Activated T-helper 17 cell treated with anti-CD3 and anti-CD28 coated beads, Interleukin-2, amount 50 U/mL, for 72 hours (primary cell): Measurements from ENCODE around the gene DIPK1A. TPM values are rescaled to one million over a fixed set of nuclear protein-coding genes. Genes with fewer than 3 reads are reported as not detected.

Experiments
- ATAC-seq: fragments of 150-1000 bp; cut with Tn5 transposase; replicated peaks from 2 replicates; pipeline ENCODE4 v1.10.0; 2021; ENCODE audit warnings: mild to moderate bottlenecking, moderate library complexity
- H3K27ac Mint-ChIP-seq: one replicate; pipeline ENCODE4 v1.8.0; 2022; ENCODE audit warnings: mixed read lengths
- H3K27me3 Mint-ChIP-seq: one replicate; pipeline ENCODE4 v1.8.0; 2022; ENCODE audit warnings: mixed read lengths
- H3K36me3 Mint-ChIP-seq: one replicate; pipeline ENCODE4 v1.8.0; 2022; ENCODE audit warnings: low read depth, mild to moderate bottlenecking, mixed read lengths
- H3K4me1 Mint-ChIP-seq: one replicate; pipeline ENCODE4 v1.8.0; 2022; ENCODE audit warnings: mixed read lengths
- H3K4me3 Mint-ChIP-seq: one replicate; pipeline ENCODE4 v1.8.0; 2022; ENCODE audit warnings: mild to moderate bottlenecking, mixed read lengths
- H3K9me3 Mint-ChIP-seq: one replicate; pipeline ENCODE4 v1.8.0; 2022; ENCODE audit warnings: mixed read lengths
- total RNA-seq, 2 donors: library from RNA; stranded (reverse); gene quantifications; one replicate each; pipeline ENCODE4 v1.2.3, GENCODE V29; 2022

The DIPK1A gene
- total RNA-seq, 2 donors from 2014 or later = 6.5 to 8.6 TPM

DNA sequence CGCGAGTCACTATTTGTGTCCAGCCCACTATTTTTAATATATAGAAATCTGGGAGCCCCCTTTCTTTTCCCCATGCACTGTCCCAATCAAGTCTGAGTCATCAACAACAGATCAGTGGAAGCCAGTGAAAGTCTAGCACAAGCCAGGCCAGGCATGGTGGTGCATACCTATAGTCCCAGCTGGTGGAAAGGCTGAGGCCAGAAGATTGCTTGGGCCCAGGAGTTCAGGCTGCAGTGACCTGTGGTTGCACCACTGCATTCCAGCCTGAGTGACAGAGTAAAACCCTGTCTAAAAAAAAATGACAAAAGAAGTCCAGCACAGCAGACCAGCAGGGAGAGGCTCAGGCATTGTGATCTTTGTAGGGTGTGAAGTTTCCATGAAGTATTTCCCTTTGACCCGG lies 138.4 kb downstream of the DIPK1A start:
- H3K4me1 Mint-ChIP-seq = no peaks in the 10 kb centered on the region
- no peaks in the 10 kb centered on the region for H3K36me3 Mint-ChIP-seq
- no peak overlapping the region for H3K4me3 Mint-ChIP-seq
- ATAC-seq = no peak
- no peak overlapping the region for H3K27ac Mint-ChIP-seq
- H3K9me3 Mint-ChIP-seq = no peaks in the 10 kb centered on the region
- H3K27me3 Mint-ChIP-seq = no peaks in the 10 kb centered on the region

DNA sequence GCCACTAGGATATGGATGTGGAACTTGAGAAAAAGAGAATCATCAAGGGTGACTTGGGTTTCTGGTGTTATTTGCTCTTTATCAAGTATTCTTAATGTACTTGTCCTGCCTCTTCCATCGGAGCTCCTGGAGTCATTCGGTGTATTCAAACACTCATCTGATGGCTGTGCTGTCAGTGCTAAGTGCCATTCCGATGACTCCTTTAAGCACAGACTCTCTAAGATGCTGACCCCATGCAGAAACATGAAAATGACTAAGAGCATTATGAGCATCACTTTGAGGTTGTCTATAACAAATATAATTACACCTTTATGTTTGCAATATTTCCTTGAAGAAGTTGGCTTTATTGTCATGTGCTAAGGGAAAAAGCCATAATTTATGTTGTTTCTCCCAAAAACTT lies 140.7 kb downstream of the DIPK1A start:
- Mint-ChIP-seq H3K4me3 (no peak overlapping the region), H3K27ac (no peak overlapping the region), H3K27me3 (no peaks in the 10 kb centered on the region), H3K9me3 (no peaks in the 10 kb centered on the region), H3K4me1 (no peaks in the 10 kb centered on the region), H3K36me3 (no peaks in the 10 kb centered on the region)
- ATAC-seq = no peak

DNA sequence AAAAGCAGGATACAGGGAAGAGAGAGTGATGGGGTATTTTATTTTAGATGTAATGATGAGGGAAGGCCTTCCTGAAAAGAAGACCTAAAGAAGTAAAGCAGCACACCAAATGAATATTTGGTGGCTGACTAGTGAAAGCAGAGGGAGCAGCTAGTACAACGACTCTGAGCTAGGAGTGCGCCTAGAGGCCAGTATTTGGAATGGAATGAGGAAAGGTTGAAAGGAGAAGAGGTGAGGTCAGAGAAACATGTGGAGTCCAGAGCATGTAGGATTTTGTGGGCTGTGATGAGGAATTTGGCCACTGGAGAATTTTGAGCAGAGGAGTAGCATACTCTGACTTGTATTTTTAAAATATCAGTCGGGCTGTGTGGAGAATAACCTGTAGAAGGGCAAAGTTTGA lies 141.2 kb downstream of the DIPK1A start:
- no peaks in the 10 kb centered on the region for H3K9me3 Mint-ChIP-seq
- ATAC-seq = no peak
- no peaks in the 10 kb centered on the region for H3K4me1 Mint-ChIP-seq
- no peak overlapping the region for H3K4me3 Mint-ChIP-seq
- no peak overlapping the region for H3K27ac Mint-ChIP-seq
- no peaks in the 10 kb centered on the region for H3K36me3 Mint-ChIP-seq
- no peaks in the 10 kb centered on the region for H3K27me3 Mint-ChIP-seq

DNA sequence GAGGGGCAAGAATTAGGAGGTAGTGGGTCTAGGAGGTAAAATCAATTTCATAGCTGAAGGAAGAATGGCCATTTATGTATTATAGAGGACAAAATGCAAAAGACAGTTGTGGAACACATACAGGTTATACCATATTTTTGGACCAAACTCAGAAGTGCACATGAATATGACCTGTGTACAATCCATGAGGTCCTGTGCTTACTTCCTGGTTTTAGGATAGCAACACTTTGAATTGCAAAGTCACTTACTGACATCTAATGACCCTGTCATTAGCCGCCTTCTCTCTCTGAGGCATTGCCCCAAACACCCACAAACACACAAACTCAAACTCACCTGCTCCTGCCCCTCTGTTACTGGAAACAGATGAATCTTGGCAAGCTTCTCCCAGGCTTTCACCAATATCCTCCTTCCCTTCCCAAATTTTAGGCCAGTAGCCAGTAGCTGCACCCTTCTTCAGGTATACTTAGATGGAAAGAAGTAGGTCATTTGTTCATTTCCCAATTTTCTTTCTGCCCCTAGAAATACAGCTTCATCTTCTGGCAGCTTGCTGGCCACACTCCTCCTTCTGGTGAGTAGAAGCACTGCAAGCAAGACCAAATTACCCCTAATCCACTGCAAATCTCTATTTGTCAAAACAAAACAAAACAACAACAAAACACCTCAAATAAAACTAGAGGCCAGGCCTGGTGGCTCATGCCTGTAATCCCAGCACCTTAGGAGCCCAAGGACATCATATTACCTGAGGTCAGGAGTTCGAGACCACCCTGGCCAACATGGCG lies 143.1 kb downstream of the DIPK1A start:
- ATAC-seq = no peak
- H3K9me3 Mint-ChIP-seq = no peaks in the 10 kb centered on the region
- H3K4me3 Mint-ChIP-seq = no peak overlapping the region
- H3K27me3 Mint-ChIP-seq = no peaks in the 10 kb centered on the region
- no peak overlapping the region for H3K27ac Mint-ChIP-seq
- no peaks in the 10 kb centered on the region for H3K36me3 Mint-ChIP-seq
- H3K4me1 Mint-ChIP-seq = no peaks in the 10 kb centered on the region

DNA sequence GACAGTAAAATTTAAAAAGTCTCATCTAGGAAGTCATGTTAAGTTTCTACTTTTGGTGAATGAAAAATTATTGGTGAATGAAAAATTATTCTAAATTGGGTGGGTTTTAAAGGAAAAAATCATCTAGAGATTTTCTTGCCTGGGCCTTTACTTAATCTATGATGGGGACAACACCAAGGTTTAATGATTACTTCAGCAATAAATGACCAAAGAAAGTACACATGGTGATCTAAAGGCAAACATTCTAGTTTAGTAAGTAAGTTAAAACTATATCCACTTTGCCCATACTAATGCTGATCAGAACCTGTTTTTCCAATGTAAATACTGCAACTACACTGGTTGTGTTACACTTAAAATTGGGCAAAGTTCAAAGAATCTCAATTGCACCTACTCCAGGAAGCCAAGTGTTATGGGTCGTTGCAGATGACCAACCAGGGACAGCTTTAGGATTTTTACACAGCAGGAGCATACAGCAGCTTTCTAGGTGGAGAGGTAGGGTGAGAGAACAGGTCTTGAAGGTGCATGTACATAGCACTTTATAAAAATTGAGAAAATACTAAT lies 144.0 kb downstream of the DIPK1A start:
- Mint-ChIP-seq H3K4me3 (no peak overlapping the region), H3K4me1 (no peaks in the 10 kb centered on the region), H3K27ac (no peak overlapping the region), H3K36me3 (no peaks in the 10 kb centered on the region), H3K27me3 (no peaks in the 10 kb centered on the region), H3K9me3 (no peaks in the 10 kb centered on the region)
- ATAC-seq = no peak

DNA sequence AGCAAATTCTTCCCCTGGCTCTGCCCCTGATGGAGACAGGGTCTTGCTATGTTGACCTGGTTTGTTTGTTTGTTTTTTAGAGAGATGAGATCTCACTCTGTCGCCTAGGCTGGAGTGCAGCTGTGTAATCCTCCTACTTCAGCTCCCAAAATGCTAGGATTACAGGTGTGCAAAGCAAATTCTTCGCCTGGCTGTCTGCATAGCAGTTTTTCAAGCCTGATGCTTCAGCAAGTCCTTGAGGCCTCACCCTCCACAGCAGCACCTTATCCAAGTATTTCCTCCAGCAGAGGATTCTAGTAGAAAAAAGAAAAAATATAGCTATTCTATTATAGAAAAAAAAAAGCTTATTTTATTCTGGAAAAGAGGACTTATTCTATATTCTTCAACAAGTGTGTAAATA lies 144.5 kb downstream of the DIPK1A start:
- Mint-ChIP-seq H3K36me3 (no peaks in the 10 kb centered on the region), H3K9me3 (no peaks in the 10 kb centered on the region), H3K4me1 (no peaks in the 10 kb centered on the region), H3K27ac (no peak overlapping the region), H3K4me3 (no peak overlapping the region), H3K27me3 (no peaks in the 10 kb centered on the region)
- ATAC-seq = no peak

DNA sequence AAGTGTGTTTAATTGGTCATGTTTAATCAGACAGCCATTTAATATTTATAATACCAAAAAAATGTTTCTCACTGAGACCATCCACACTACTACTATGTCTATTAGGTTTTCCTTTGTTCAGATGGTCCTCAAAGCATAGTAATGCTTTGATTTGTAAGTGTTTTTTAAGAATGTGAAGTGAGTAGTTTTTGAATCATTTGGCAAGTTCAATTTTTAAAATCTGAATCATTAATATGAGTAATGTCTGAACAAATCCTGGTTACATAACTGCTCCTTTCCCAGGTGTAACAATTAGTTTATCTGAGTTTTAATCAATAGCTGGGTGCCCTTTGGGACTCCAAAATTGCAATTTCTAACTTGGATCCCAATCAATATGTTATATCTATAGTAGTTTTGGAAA lies 152.9 kb downstream of the DIPK1A start:
- peaks cover 5% of the 10 kb centered on the region for H3K27me3 Mint-ChIP-seq
- no peaks in the 10 kb centered on the region for H3K36me3 Mint-ChIP-seq
- no peak overlapping the region for H3K27ac Mint-ChIP-seq
- no peak overlapping the region for H3K4me3 Mint-ChIP-seq
- H3K9me3 Mint-ChIP-seq = no peaks in the 10 kb centered on the region
- ATAC-seq = no peak
- no peaks in the 10 kb centered on the region for H3K4me1 Mint-ChIP-seq

DNA sequence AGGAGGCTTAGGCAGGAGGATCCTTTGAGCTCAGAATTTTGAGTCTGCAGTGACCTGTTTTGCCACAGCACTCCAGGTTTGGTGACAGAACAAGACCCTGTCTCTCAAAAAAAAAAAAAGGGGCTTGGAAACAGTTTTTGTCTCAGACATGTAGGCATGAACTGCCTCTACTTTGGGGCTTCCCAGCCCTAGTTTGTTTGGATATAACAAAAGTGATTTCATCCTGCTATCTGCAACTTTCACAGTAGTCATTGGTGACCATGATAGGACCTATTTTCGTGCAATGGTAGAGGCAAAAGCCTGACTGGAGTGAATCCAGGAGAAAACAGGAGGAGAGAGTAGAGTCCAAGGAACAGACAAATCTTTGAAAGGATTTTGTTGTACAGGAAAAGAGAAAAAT lies 156.0 kb downstream of the DIPK1A start:
- Mint-ChIP-seq H3K4me3 (no peak overlapping the region), H3K27ac (no peak overlapping the region), H3K9me3 (no peaks in the 10 kb centered on the region), H3K36me3 (no peaks in the 10 kb centered on the region), H3K27me3 (peaks cover 4% of the 10 kb centered on the region), H3K4me1 (no peaks in the 10 kb centered on the region)
- no peak for ATAC-seq

DNA sequence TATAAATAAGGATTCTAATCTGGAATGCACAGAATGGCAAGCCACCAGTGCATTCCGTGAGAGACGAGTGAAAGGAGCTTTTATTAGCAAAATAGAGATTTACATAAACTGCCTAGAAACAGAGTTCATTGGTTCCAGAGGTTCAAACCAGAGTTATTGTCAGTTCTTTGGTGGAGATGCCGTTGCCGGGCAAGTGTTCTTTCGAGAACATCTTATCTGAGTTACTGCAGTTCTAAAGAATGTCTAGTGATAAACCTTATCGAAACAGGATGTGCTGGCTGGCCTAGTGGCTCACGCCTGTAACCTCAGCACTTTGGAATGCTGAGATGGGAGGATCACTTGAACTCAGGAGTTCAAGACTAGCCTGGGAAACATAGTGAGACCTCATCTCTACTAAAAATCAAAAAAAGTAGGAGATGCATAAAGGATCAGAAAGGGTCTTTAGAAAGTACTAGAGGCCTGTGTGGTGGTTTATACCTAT lies 156.5 kb downstream of the DIPK1A start:
- Mint-ChIP-seq H3K36me3 (no peaks in the 10 kb centered on the region), H3K27me3 (peaks cover 4% of the 10 kb centered on the region), H3K27ac (no peak overlapping the region), H3K9me3 (no peaks in the 10 kb centered on the region), H3K4me1 (no peaks in the 10 kb centered on the region), H3K4me3 (no peak overlapping the region)
- ATAC-seq = no peak

DNA sequence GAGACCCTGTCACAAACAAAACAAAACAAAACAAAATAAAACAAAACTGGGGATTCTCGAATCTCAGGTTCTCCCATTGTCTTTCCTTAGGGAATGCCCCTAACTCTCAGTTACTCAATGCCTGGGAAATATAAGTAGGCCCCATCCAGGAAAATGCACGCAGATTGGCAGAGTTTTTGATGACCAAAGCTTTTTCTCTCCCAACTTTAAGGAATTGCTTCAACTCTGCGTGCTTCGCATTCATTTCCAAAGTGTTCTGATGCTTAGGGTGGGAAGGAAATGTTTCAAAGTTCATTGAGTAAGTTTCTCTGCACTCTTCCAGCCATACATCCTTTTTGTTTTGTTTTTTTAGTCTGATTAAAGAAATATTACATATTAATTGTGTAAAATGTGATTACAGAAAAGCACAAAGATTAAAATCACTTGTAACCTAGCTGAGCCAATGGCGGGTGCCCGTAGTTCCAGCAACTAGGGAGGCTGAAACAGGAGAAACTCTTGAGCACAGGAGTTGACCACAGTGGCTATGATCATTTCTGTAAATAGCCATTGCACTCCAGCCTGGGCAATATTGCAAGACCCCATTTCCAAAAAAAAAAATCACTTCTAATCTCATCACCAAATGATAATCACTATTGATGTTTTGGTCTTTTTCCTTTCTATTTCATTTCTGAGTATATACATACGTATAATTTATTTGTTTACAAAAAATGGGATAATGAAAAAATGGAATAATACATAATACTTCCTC lies 157.9 kb downstream of the DIPK1A start:
- Mint-ChIP-seq H3K27ac (no peak overlapping the region), H3K4me1 (no peaks in the 10 kb centered on the region), H3K4me3 (no peak overlapping the region), H3K27me3 (peaks cover 4% of the 10 kb centered on the region), H3K36me3 (no peaks in the 10 kb centered on the region), H3K9me3 (no peaks in the 10 kb centered on the region)
- no peak for ATAC-seq

DNA sequence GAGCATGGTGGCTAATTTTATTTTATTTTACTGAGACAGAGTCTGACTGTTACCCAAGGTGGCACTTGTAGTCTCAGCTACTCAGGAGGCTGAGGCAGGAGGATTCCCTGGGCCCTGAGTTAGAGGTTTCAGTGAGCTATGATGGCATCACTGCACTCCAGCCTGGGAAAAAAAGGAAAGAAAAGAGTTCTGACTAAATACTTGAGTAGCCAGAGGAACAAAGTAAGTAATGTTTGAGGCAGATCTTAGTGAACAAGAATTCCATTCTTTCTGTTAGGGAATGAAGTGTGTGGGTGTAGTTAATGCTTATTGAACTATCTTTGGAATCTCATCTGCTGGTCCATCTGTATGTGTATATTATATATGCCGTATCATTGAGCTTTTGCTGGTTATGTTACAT lies 163.3 kb downstream of the DIPK1A start:
- Mint-ChIP-seq H3K36me3 (no peaks in the 10 kb centered on the region), H3K4me3 (no peak overlapping the region), H3K9me3 (no peaks in the 10 kb centered on the region), H3K27ac (no peak overlapping the region), H3K4me1 (no peaks in the 10 kb centered on the region), H3K27me3 (peaks cover 24% of the 10 kb centered on the region)
- ATAC-seq = no peak

DNA sequence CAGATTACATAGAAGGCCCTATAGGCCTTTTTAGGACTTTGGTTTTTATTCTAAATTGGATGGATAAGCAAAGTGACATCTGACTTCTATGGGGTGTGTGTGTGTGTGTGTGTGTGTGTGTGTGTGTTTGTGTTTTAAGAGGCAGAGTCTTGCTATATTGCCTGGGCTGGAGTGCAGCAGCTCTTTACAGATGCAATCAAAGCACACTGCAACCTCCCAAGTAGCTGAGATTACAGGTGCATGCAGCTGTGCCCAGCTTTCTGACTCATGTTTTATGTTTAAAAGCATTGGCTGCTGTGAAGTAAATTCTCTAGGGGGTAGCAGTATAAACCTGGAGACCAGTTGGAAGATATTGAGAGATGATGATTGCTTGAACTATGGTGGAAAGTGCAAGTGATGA lies 164.0 kb downstream of the DIPK1A start:
- Mint-ChIP-seq H3K27ac (no peak overlapping the region), H3K4me1 (no peaks in the 10 kb centered on the region), H3K36me3 (no peaks in the 10 kb centered on the region), H3K27me3 (peaks cover 29% of the 10 kb centered on the region), H3K4me3 (no peak overlapping the region), H3K9me3 (no peaks in the 10 kb centered on the region)
- ATAC-seq = no peak

DNA sequence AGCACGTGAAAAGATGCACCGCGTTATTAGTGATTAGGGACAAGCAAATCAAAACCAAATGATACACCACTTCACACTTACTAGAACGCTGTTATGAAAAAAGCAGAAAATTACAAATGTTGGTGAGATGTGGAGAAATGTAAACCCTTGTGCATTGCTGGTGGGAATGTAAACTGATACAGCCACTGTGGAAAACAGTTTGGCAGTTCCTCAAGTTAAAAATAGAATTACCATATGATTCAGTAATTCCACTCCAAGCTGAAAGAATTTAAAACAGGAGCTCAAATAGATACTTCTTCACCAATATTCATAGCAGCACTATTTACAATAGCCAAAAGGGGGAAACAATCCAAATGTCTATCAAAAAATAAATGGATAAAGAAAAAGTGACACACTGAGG lies 166.1 kb downstream of the DIPK1A start:
- H3K9me3 Mint-ChIP-seq = no peaks in the 10 kb centered on the region
- H3K27ac Mint-ChIP-seq = no peak overlapping the region
- H3K4me3 Mint-ChIP-seq = no peak overlapping the region
- peaks cover 40% of the 10 kb centered on the region for H3K27me3 Mint-ChIP-seq
- peaks cover 5% of the 10 kb centered on the region for H3K4me1 Mint-ChIP-seq
- no peaks in the 10 kb centered on the region for H3K36me3 Mint-ChIP-seq
- no peak for ATAC-seq

DNA sequence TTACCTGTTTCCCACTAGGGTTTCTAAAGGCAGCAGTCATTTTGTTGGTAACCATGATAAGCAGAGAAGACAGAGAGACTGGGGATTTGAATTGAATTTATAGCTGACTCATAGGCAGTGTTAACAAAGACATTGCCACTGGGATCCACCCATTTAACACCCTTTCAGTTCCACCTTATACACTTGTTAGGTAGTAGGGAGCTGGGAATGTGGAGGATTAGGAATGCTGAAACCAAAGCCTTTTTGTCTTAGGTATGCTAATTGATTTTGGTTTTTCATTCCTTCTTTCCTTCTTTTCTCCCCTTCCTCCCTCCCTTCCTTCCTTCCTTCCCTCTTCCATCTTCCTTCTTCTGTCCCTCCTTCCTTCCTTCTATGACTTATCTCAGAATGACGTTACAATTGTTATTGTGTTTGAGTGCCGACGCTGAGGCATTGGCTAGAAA lies 168.9 kb downstream of the DIPK1A start:
- Mint-ChIP-seq H3K4me3 (no peak overlapping the region), H3K4me1 (peaks cover 5% of the 10 kb centered on the region), H3K27me3 (peaks cover 43% of the 10 kb centered on the region), H3K36me3 (no peaks in the 10 kb centered on the region), H3K9me3 (no peaks in the 10 kb centered on the region), H3K27ac (no peak overlapping the region)
- no peak for ATAC-seq
